DMS153 (cell line): Measurements from ENCODE around the gene PCDHA5.
"Not testable (repeated sequence)": the region's sequence is repeated elsewhere in the genome, so short reads cannot be mapped to it uniquely, and the experiment has no call there.

Experiments
- DNase-seq: peaks from one replicate; lab custom pipeline; 2025; lab: John Stamatoyannopoulos, UW

Gene PCDHA5

GRCh38 chr5:140823475-140823874 lies 2.1 kb downstream of the PCDHA5 start:
- DNase-seq, result no peak

GRCh38 chr5:140827704-140828361 lies 6.4 kb downstream of the PCDHA5 start, which contains the start of gene PCDHA6:
Gene PCDHA6 (plus strand): TSS chr5:140827960. CDS start chr5:140828092, 132 bp downstream.
- no peak for DNase-seq

GRCh38 chr5:140828362-140828737 lies 6.9 kb downstream of the PCDHA5 start:
- DNase-seq, result no peak

GRCh38 chr5:140829511-140830501 lies 8.4 kb downstream of the PCDHA5 start:
- DNase-seq, result not testable (repeated sequence)

GRCh38 chr5:140833993-140834392 lies 12.6 kb downstream of the PCDHA5 start, which contains the start of gene PCDHA7:
Gene PCDHA7 (plus strand): TSS chr5:140834269. CDS start chr5:140834384, 115 bp downstream.
- DNase-seq, result no peak

- DNase-seq, result not testable (repeated sequence)
These were observed 13.1 kb downstream of the PCDHA5 start for GRCh38 chr5:140834439-140835008.

GRCh38 chr5:140835622-140836510 lies 14.5 kb downstream of the PCDHA5 start:
- DNase-seq, result no peak

- no peak for DNase-seq
These were observed 19.9 kb downstream of the PCDHA5 start, which contains the start of gene PCDHA8 for GRCh38 chr5:140840978-140841962. Gene PCDHA8 (plus strand): TSS chr5:140841187. CDS start chr5:140841322, 135 bp downstream.

- no peak for DNase-seq
These were observed 21.7 kb downstream of the PCDHA5 start for GRCh38 chr5:140842798-140843733.

GRCh38 chr5:140848139-140849102 lies 27.0 kb downstream of the PCDHA5 start, which contains the start of gene PCDHA9:
Gene PCDHA9 (plus strand): TSS chr5:140848382. CDS start chr5:140848496, 114 bp downstream.
- not testable (repeated sequence) for DNase-seq

- DNase-seq, result not testable (repeated sequence)
These were observed 28.6 kb downstream of the PCDHA5 start for GRCh38 chr5:140849831-140850634.

- DNase-seq, result no peak
These were observed 34.6 kb downstream of the PCDHA5 start, which contains the start of gene PCDHA10 for GRCh38 chr5:140855772-140856674. Gene PCDHA10 (plus strand): TSS chr5:140855897. CDS start chr5:140856049, 152 bp downstream.

GRCh38 chr5:140857177-140857986 lies 36.0 kb downstream of the PCDHA5 start:
- no peak for DNase-seq

GRCh38 chr5:140857987-140858240 lies 36.5 kb downstream of the PCDHA5 start:
- DNase-seq, result no peak
